GM12878 (cell line): ENCODE data around the gene ATF7.

Experiments
- ATF3 ChIP-seq: IDR thresholded peaks from 2 replicates; pipeline ENCODE4 v1.6.1; 2011; ENCODE audit warnings: low read depth, mild to moderate bottlenecking, low read length, moderate library complexity, borderline replicate concordance; ENCODE audit errors: extremely low read depth
- BMI1 ChIP-seq: fragments of 450-650 bp; IDR thresholded peaks from 2 replicates; pipeline ENCODE4 v1.6.1; 2016; ENCODE audit warnings: mild to moderate bottlenecking, moderate library complexity, borderline replicate concordance
- EZH2 ChIP-seq: IDR thresholded peaks from 2 replicates; pipeline ENCODE4 v1.6.1; 2012; ENCODE audit warnings: low read depth, mild to moderate bottlenecking, control low read depth, inconsistent platforms, low read length, borderline replicate concordance; ENCODE audit not compliant: control insufficient read depth
- FOXK2 ChIP-seq: fragments of 450-650 bp; IDR thresholded peaks from 2 replicates; pipeline ENCODE4 v1.6.1; 2017; ENCODE audit warnings: mild to moderate bottlenecking, moderate library complexity
- MAX ChIP-seq: IDR thresholded peaks from 2 replicates; pipeline ENCODE4 v1.6.1; 2012; ENCODE audit warnings: low read depth, low read length, improper control_type of control experiment
- NFXL1 ChIP-seq: fragments of 450-650 bp; IDR thresholded peaks from 2 replicates; pipeline ENCODE4 v1.6.1; 2017; ENCODE audit warnings: antibody characterized with exemption, mild to moderate bottlenecking, borderline replicate concordance
- POLR2A ChIP-seq: IDR thresholded peaks from 2 replicates; pipeline ENCODE4 v1.6.1; 2011; ENCODE audit warnings: low read depth, mild to moderate bottlenecking, low read length
- POLR2AphosphoS5 ChIP-seq: IDR thresholded peaks from 2 replicates; pipeline ENCODE4 v1.6.1; 2011; ENCODE audit warnings: mild to moderate bottlenecking, low read length, inconsistent platforms
- SP1 ChIP-seq: IDR thresholded peaks from one replicate; pipeline ENCODE4 v1.6.1; 2011; ENCODE audit warnings: low read depth, low read length
- TAF1 ChIP-seq: IDR thresholded peaks from 2 replicates; pipeline ENCODE4 v1.6.1; 2011; ENCODE audit warnings: mild to moderate bottlenecking, low read depth, low read length, borderline replicate concordance
- TCF7 ChIP-seq: IDR thresholded peaks from 2 replicates; pipeline ENCODE4 v1.6.1; 2014; ENCODE audit warnings: antibody characterized with exemption, borderline replicate concordance
- ZBTB4 ChIP-seq: fragments of 450-650 bp; formaldehyde crosslinking; IDR thresholded peaks from 2 replicates; pipeline ENCODE4 v1.4.0; 2022; ENCODE audit warnings: mild to moderate bottlenecking, moderate library complexity
- ZNF384 ChIP-seq: IDR thresholded peaks from 2 replicates; pipeline ENCODE4 v1.6.1; 2012; ENCODE audit warnings: low read depth, mild to moderate bottlenecking, low read length, improper control_type of control experiment, borderline replicate concordance
- TF ChIP-seq, protein P1 (sequence below), 3 experiments: IDR thresholded peaks in 2 of 3; conservative IDR thresholded peaks in 1 of 3; 2 replicates each; pipeline ENCODE4 v1.5.1; 2011; ENCODE audit warnings: low read depth in 3 of 3, low read length in 3 of 3, mild to moderate bottlenecking in 3 of 3, control low read depth in 2 of 3, moderate library complexity in 2 of 3, inconsistent platforms in 1 of 3, mixed read lengths in 1 of 3; ENCODE audit not compliant: control insufficient read depth in 2 of 3, insufficient read depth in 1 of 3; ENCODE audit errors: extremely low read depth in 1 of 3

GRCh38 chr12:53600490-53601295 lies 25.5 kb downstream of the ATF7 start:
- TF ChIP-seq MAX: no peak
- TF ChIP-seq POLR2A: no peak
- TF ChIP-seq FOXK2: no peak
- no peak for TF ChIP-seq ZBTB4 (CRISPR knock-in tag)
- TF ChIP-seq SP1: no peak
- TF ChIP-seq, protein P1, sequence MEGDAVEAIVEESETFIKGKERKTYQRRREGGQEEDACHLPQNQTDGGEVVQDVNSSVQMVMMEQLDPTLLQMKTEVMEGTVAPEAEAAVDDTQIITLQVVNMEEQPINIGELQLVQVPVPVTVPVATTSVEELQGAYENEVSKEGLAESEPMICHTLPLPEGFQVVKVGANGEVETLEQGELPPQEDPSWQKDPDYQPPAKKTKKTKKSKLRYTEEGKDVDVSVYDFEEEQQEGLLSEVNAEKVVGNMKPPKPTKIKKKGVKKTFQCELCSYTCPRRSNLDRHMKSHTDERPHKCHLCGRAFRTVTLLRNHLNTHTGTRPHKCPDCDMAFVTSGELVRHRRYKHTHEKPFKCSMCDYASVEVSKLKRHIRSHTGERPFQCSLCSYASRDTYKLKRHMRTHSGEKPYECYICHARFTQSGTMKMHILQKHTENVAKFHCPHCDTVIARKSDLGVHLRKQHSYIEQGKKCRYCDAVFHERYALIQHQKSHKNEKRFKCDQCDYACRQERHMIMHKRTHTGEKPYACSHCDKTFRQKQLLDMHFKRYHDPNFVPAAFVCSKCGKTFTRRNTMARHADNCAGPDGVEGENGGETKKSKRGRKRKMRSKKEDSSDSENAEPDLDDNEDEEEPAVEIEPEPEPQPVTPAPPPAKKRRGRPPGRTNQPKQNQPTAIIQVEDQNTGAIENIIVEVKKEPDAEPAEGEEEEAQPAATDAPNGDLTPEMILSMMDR (IDR thresholded peaks at IDR 0.05 in 2 of 3, conservative IDR thresholded peaks at IDR 0.05 in 1 of 3; ENCODE audit: control insufficient read depth in 2 of 3, extremely low read depth in 1 of 3, insufficient read depth in 1 of 3, low read depth in 3 of 3, low read length in 3 of 3): no peak
- no peak for TF ChIP-seq TAF1
- TF ChIP-seq ATF3: no peak
- no peak for TF ChIP-seq POLR2AphosphoS5
- TF ChIP-seq TCF7: no peak
- no peak for TF ChIP-seq ZNF384
- TF ChIP-seq EZH2: no peak
- no peak for TF ChIP-seq NFXL1
- TF ChIP-seq BMI1: no peak
